Common myeloid progenitor, CD34-positive (primary cell): ENCODE measurements around the gene ALDH2.

Source experiments
- CTCF ChIA-PET: fragments of 350-600 bp; sonication (Branson Sonifier 250); formaldehyde crosslinking; loops from one replicate; lab custom pipeline; 2021; ENCODE audit warnings: antibody characterized with exemption; lab: Charles Lee
- POLR2A ChIA-PET: fragments of 350-600 bp; sonication (Branson Sonifier 250); formaldehyde crosslinking; loops from one replicate; lab custom pipeline; 2021; ENCODE audit warnings: antibody characterized with exemption; lab: Charles Lee
- DNase-seq, 3 donors: peaks; one replicate each; pipeline versions ENCODE4 v3.0.0 to v3.0.0-alpha.2; 2013
- H3K27ac ChIP-seq, 2 experiments: 1 replicate in 1 of 2; 2 replicates in 1 of 2; pipeline ENCODE4 v1.7.0; 2013; ENCODE audit warnings: inconsistent platforms in 2 of 2, low read length in 2 of 2, mild to moderate bottlenecking in 2 of 2, low read depth in 1 of 2, moderate library complexity in 1 of 2; ENCODE audit not compliant: severe bottlenecking in 2 of 2, insufficient read depth in 1 of 2, poor library complexity in 1 of 2
- H3K27me3 ChIP-seq, 5 experiments: replicated peaks in 2 of 5; 1 replicate in 3 of 5; 2 replicates in 2 of 5; pipeline versions ENCODE4 v1.6.1 to v1.7.0; 2013; ENCODE audit warnings: low read length in 4 of 5, mild to moderate bottlenecking in 2 of 5, moderate library complexity in 2 of 5, inconsistent platforms in 1 of 5; ENCODE audit not compliant: insufficient read depth in 5 of 5, control insufficient read depth in 4 of 5
- H3K36me3 ChIP-seq, 4 experiments: 1 replicate in 2 of 4; 2 replicates in 2 of 4; pipeline versions ENCODE4 v1.6.1 to v1.7.0; 2013; ENCODE audit warnings: low read length in 3 of 4, control low read depth in 1 of 4, mild to moderate bottlenecking in 1 of 4; ENCODE audit not compliant: control insufficient read depth in 4 of 4, insufficient read depth in 4 of 4
- H3K4me1 ChIP-seq, 4 experiments: 1 replicate in 3 of 4; 2 replicates in 1 of 4; pipeline versions ENCODE4 v1.6.1 to v1.7.1; 2013; ENCODE audit warnings: low read length in 3 of 4, mild to moderate bottlenecking in 3 of 4, control low read depth in 1 of 4, inconsistent platforms in 1 of 4, moderate library complexity in 1 of 4; ENCODE audit not compliant: control insufficient read depth in 4 of 4, insufficient read depth in 4 of 4; ENCODE audit errors: control extremely low read depth in 1 of 4
- H3K4me3 ChIP-seq, 7 experiments: 1 replicate in 4 of 7; 2 replicates in 3 of 7; pipeline versions ENCODE4 v1.5.1 to v1.7.0; 2013; ENCODE audit warnings: mild to moderate bottlenecking in 7 of 7, low read length in 6 of 7, moderate library complexity in 6 of 7, inconsistent platforms in 2 of 7, low read depth in 2 of 7, control low read depth in 1 of 7; ENCODE audit not compliant: insufficient read depth in 4 of 7, control insufficient read depth in 1 of 7; ENCODE audit errors: extremely low read depth in 1 of 7
- H3K9me3 ChIP-seq, 5 experiments: 1 replicate in 4 of 5; 2 replicates in 1 of 5; pipeline versions ENCODE4 v1.6.1 to v1.7.1; 2013; ENCODE audit warnings: low read length in 4 of 5, mild to moderate bottlenecking in 2 of 5, inconsistent platforms in 1 of 5, low read depth in 1 of 5, moderate library complexity in 1 of 5; ENCODE audit not compliant: control insufficient read depth in 4 of 5, insufficient read depth in 2 of 5; ENCODE audit errors: control extremely low read depth in 1 of 5
- WGBS: methylation state at CpG from one replicate; pipeline ENCODE4 v1.1.5; 2013; ENCODE audit not compliant: insufficient coverage; 5-methylcytosine and 5-hydroxymethylcytosine counted together

The ALDH2 gene

DNA sequence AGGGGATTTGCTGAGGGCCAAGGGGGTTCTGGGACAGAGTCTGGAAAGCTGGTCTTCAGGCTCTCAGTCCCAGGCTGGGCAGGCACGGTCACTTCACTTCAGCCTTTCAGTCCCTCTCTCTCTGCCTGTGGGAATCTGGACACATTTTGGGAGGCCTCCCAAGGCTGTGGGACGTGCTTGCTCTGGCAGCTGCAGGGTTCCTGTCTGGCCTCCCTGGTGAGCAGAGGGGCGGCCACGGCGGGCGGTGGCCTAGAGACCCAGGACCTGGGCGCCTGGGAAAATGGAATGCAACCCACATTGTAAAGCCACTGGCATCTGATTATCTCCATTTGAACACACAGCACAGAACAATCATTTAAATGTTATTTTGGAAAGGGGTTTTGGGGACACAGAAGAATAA, 10.1 kb upstream of the ALDH2 start:
- Histone ChIP-seq H3K27me3 (no peaks in the 10 kb centered on the region), H3K4me3 (no peak overlapping the region), H3K27ac (no peak overlapping the region), H3K4me1 (peaks cover 9 to 61% (median 59%) of the 10 kb centered on the region in 4 experiments), H3K9me3 (no peaks in the 10 kb centered on the region), H3K36me3 (peaks cover 0 to 21% (median 11%) of the 10 kb centered on the region in 4 experiments)
- DNase-seq: no peak
- 100% methylated on average over 1 of the region's 7 CpGs for WGBS
- ChIA-PET POLR2A (interaction anchor here (1.1 kb wide), 1 partner anchor 19 kb away, joined by 4 read pairs; no protein-coding TSS in a partner anchor), CTCF (interaction anchor here (0.7 to 9.8 kb wide), 4 partner anchors 12 to 58 kb away, joined by 3 to 77 read pairs (median 33); no protein-coding TSS in a partner anchor)

DNA sequence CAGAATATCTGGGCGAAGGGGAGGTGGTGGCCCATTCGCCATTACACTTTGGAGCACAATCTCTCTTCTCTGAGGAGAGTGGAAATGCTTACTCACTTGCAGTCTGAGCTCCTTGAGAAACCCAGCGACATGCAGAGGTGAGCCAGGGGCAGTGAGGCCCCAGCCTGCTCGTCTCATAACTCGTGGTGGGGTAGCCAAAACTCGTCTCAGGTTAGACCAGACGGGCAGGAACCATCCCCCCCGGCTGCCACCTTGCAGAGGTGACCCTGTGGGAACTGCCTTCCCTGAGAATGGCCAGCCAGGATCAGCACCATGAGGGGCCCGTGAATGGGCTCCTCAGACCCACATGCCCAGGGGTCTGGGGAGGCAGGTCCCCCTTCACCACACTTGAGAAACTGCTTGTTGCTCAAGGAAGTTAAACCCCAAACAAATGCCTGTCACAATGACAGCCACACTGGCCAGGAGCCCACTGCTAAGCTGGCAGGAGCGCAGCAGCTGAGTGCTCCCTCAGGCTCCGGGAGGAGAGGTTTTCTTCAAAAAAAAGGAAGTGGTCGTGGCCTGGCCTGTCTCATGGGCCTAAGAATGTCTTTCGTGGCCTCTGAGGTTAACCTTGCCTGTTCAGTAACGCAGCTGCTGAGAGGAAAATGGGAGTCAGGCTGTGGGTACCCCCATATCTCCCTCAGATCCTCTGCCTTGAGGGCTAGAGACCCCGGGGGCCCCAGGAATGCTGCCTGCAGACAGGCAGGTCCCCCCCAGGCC, 9.2 kb upstream of the ALDH2 start:
- WGBS: 7% methylated on average over 14 of the region's 15 CpGs
- Histone ChIP-seq H3K9me3 (no peaks in the 10 kb centered on the region), H3K36me3 (peaks cover 0 to 21% (median 11%) of the 10 kb centered on the region in 4 experiments), H3K27me3 (no peaks in the 10 kb centered on the region), H3K4me1 (peaks cover 12 to 70% (median 67%) of the 10 kb centered on the region in 4 experiments), H3K27ac (peak overlapping the region in 1 of 2 experiments; percentile 67), H3K4me3 (peak overlapping the region in 2 of 7 experiments; percentile 17 to 44)
- CTCF ChIA-PET: interaction anchor here (0.7 to 9.8 kb wide), 5 partner anchors 11 to 57 kb away, joined by 3 to 77 read pairs (median 5); no protein-coding TSS in a partner anchor
- POLR2A ChIA-PET: interaction anchor here (1.1 kb wide), 1 partner anchor 18 kb away, joined by 4 read pairs; no protein-coding TSS in a partner anchor
- DNase-seq: peak; percentile 85 to 98 (median 97)

DNA sequence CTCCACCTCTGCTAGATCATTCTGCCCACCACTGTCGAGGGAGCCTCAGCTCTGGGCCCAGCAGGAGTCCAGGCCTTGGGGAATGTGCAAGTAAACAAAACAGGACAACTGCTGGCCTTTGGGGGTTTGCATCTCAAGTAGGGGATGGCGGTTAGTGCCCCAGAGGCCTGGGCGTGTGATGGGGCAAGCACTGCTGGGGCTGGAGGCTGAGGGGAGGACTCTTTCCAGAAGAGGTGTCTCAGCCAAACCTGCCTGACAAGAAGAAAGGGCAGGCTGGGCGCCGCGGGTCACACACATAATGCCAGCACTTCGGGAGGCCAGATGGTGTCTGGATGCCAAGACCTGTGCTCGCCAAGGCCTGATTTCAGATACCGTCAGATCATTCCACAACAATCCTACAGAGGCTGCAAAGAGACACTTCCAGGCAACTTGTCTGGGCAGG, 8.6 kb upstream of the ALDH2 start:
- Histone ChIP-seq H3K4me3 (peak overlapping the region in 2 of 7 experiments; percentile 17 to 28), H3K36me3 (peaks cover 0 to 21% (median 11%) of the 10 kb centered on the region in 4 experiments), H3K4me1 (peaks cover 12 to 75% (median 69%) of the 10 kb centered on the region in 4 experiments), H3K9me3 (no peaks in the 10 kb centered on the region), H3K27me3 (no peaks in the 10 kb centered on the region), H3K27ac (peak overlapping the region in 1 of 2 experiments; percentile 67)
- ChIA-PET CTCF (interaction anchor here (0.7 to 9.8 kb wide), 4 partner anchors 17 to 57 kb away, joined by 3 to 77 read pairs (median 12); no protein-coding TSS in a partner anchor), POLR2A (no interaction called here)
- 68% methylated on average over 9 of the region's 9 CpGs for WGBS
- DNase-seq: no peak

DNA sequence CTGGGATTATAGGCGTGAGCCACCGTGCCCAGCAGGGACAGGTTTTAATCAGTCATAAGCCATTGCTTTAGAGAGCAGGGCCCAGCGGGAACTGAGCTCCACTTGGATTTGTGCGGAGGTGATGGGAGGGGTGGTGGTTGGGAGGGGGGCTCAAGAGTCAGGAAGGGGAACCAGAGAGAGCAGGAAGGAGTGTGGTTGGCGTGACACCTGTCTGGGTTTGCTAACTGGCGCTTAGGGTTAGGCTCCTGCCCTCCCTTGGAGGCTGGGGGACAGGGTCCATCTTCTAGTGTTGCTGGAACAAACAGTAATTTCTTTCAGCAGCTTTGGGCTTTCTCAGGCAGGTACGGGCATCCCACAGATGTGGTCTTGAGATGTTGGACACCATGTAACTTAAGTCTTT, 7.5 kb upstream of the ALDH2 start:
- no peaks in the 10 kb centered on the region for H3K9me3 ChIP-seq
- ChIA-PET POLR2A (interaction anchor here (0.7 kb wide), 1 partner anchor 83 kb away, joined by 3 read pairs; no protein-coding TSS in a partner anchor), CTCF (interaction anchor here (1.5 to 5.1 kb wide), 2 partner anchors 9 to 16 kb away, joined by 4 to 22 read pairs; no protein-coding TSS in a partner anchor)
- no peaks in the 10 kb centered on the region for H3K27me3 ChIP-seq
- peak in 2 of 3 donors; percentile 57 to 66 for DNase-seq
- peak overlapping the region in 1 of 7 experiments; percentile 52 for H3K4me3 ChIP-seq
- peaks cover 12 to 75% (median 70%) of the 10 kb centered on the region in 4 experiments for H3K4me1 ChIP-seq
- H3K36me3 ChIP-seq: peaks cover 0 to 13% (median 9%) of the 10 kb centered on the region in 4 experiments
- no peak overlapping the region for H3K27ac ChIP-seq
- WGBS: 25% methylated on average over 7 of the region's 7 CpGs

DNA sequence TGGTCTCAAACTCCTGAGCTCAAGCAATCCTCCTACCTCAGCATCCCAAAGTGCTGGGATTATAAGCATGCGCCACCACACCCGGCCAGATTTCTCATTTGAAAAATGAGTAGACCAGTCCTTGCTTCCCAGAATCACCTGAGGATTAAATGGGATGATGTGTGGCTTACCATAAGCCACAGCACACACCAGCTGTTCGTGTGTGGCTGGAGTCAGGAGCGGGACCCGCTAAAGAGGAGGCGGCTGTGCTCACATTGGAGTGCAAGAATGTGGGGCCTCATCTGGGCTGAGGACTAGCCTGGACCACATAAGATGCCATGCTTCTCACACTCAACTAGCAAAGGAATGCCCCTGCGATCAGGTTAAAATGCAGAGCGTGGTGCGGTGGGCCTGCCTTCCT, 6.7 kb upstream of the ALDH2 start:
- no peak for DNase-seq
- H3K27ac ChIP-seq: no peak overlapping the region
- H3K4me3 ChIP-seq: no peak overlapping the region
- POLR2A ChIA-PET: no interaction called here
- CTCF ChIA-PET: interaction anchor here (1.4 to 5.1 kb wide), 3 partner anchors 8 to 46 kb away, joined by 3 to 22 read pairs (median 4); no protein-coding TSS in a partner anchor
- H3K27me3 ChIP-seq: no peaks in the 10 kb centered on the region
- H3K4me1 ChIP-seq: peaks cover 12 to 75% (median 71%) of the 10 kb centered on the region in 4 experiments
- WGBS: 92% methylated on average over 6 of the region's 9 CpGs
- H3K36me3 ChIP-seq: peaks cover 0 to 7% (median 6%) of the 10 kb centered on the region in 4 experiments
- H3K9me3 ChIP-seq: no peaks in the 10 kb centered on the region

DNA sequence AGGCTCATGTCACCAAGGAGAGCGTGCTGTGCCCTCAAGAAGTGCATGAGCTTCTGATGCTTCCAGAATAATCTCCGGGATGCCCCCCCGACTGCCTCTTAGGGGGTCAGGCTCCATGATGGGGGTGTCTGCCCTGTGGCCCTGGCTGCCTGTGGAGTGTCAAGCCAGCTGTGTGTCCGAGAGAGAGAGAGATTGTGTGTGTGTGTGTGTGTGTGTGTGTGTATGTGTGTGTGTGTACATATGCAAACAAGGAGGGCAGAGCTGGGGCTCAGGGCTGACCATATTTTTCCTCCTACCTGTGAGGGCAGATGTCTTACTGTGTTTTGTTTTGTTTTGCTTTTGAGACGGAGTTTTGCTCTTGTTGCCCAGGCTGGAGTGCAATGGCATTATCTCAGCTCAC, 5.6 kb upstream of the ALDH2 start:
- no peak overlapping the region for H3K27ac ChIP-seq
- no peaks in the 10 kb centered on the region for H3K27me3 ChIP-seq
- peaks cover 0 to 6% (median 3%) of the 10 kb centered on the region in 4 experiments for H3K36me3 ChIP-seq
- DNase-seq: peak in 1 of 3 donors; percentile 41
- no peaks in the 10 kb centered on the region for H3K9me3 ChIP-seq
- H3K4me3 ChIP-seq: no peak overlapping the region
- POLR2A ChIA-PET: no interaction called here
- peaks cover 12 to 75% (median 70%) of the 10 kb centered on the region in 4 experiments for H3K4me1 ChIP-seq
- CTCF ChIA-PET: interaction anchor here (0.7 to 5.1 kb wide), 4 partner anchors 14 to 52 kb away, joined by 3 to 22 read pairs (median 4); no protein-coding TSS in a partner anchor
- 95% methylated on average over 4 of the region's 5 CpGs for WGBS
